Skin epidermis (tissue), 12 donors: ENCODE results near the gene ZNF239.
"Not testable (repeated sequence)": the region's sequence is repeated elsewhere in the genome, so short reads cannot be mapped to it uniquely, and the experiment has no call there.

ENCODE experiments used
- H3K27ac ChIP-seq, 21 experiments: fragments of 200-600 bp; sonication (generic) in 11 of 21; one replicate each; pipeline ENCODE4 v1.5.0; 2020; ENCODE audit warnings: mild to moderate bottlenecking in 3 of 21, inconsistent platforms in 2 of 21, moderate library complexity in 2 of 21
- H3K4me3 ChIP-seq, 7 experiments: fragments of 200-600 bp; sonication (generic) in 2 of 7; one replicate each; pipeline ENCODE4 v1.5.0; 2020; ENCODE audit warnings: inconsistent platforms in 2 of 7, mild to moderate bottlenecking in 2 of 7, moderate library complexity in 1 of 7

ZNF239 gene

DNA sequence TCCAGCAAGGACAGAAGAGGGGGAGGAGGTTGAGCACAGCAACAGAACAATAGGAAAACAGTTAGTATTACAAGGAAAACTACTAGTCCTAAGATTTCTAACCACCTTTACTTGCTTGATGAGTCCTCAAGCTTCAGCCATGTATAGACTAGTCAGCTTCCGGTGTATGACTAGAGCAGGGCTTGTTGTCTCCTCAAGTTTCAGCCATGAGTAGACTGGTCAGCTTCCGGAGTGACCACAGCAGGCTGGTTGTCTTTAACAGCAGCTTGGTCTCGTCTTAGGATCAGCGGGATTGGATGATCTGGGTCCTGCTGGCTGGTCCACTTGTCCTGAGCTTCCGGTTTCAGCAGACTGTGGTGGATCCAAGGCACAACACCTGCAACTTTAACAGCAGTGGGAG, 10.6 kb upstream of the ZNF239 start:
- Histone ChIP-seq H3K4me3 (no peak overlapping the region), H3K27ac (no peak overlapping the region)

DNA sequence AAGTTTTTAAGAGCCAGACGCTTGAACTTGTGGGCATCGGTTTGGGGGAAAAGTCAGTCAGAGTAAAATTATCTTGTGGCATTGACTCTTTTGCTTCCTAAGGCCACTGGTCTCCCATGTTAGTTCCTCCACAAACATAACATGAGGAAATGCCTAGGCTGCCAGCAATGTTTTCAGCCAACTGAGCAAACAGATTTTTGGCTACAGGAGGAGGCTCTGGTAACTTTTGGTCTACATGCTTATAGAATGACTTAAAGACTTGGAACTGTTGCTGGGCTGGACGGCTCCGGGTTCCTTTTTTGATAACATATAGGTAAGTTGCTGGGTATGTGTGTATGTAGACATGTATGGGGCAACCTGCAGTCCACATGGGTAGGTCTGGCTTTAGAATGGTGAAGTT, 9.6 kb upstream of the ZNF239 start:
- no peak overlapping the region for H3K27ac ChIP-seq
- no peak overlapping the region for H3K4me3 ChIP-seq

DNA sequence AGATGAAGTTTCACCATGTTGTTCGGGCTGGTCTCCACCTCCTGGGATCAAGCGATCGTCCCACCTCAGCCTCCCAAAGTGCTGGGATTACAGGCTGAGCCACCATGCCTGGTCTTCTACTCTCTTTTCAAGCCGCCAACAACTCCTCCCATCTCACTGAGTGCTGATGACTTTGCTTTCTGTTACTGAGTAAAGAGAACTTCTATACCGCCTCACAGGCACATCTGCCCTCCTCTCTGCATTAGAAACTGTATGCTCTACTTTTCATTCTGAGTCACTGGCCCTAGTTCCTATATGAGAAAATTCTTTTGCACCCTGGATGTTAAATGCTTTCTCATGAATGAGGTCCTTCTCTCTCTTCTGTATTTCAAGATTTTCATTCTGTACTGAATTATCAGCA, 2.2 kb upstream of the ZNF239 start:
- H3K27ac ChIP-seq = no peak overlapping the region

DNA sequence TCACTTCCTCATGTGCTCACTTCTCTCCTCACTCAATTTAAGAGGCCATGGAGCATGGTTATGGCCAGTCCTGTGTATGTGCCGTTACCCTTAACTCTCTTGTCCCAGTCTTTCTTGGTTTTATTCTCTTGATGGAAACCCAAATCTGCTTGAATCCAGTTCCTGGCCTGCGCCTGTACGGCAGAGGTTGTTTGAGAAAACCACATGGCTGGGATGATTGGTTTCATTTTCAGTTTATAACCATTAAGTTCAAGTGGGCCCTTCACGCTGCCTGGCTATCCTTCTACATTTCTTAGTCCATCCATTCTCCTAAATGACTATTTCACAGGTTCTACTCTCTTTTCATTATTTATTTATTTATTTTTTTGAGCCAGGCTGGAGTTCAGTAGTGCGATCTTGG, 1.6 kb upstream of the ZNF239 start:
- Histone ChIP-seq H3K4me3 (no peak overlapping the region), H3K27ac (no peak overlapping the region)

More for the DNA sequence above, 2.2 kb upstream of the ZNF239 start:
- no peak overlapping the region for H3K4me3 ChIP-seq

DNA sequence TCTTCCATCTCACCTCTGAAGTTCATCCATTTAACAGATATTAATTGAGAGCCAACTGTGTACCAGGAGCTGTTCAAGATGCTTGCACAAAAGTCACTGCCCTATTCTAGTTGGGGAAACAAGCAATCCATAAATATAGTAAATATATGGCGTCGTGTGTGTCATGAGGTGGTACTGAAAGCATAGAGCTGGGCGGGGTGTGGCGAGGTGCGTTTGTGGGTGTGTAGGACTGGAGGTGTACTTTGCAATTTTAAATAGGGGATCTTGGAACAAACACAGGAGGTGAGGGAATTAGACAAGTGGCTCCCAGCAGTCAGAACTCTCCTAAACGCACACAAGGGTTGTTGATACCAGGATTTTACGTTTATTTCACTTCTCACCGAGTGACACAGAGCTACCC, 490 bp upstream of the ZNF239 start:
- Histone ChIP-seq H3K27ac (peak overlapping the region in 4 of 21 experiments; percentile 7 to 78 (median 54)), H3K4me3 (peak overlapping the region in 6 of 7 experiments; percentile 36 to 62 (median 53))

DNA sequence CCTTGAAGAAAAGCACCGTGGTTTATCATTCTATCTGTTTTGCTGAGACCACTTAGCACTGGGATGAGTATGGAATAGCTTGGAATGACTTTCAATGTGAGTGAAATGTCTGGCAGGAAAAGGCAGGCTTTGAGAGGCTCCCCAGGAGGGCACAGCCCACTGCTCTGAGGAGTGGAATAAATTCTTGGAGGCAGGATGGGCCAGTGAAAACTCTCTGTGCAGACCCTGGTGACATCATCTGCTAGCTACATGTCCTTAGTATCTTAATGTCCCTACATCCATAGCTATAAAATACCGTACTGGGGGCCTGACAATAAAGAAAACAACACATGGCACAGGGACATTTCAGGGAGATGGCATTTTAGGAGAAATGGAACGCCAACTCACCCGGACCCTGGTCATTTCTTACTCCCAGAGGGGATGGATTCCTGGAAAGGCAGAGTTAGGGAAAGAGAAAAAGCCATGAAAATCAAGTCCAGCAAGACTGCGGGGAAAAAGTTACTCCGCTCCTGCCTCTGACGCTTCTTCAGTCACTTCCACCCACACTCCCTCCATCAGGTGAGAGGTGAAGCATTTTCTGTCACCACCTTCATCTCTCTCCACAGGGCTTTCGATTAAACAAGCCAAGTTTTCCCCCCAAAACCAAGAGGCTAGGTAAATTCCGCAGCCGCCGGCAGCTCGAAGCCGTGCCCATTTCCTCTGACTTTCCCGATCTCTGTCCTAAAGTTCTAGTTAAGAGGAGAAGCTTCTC, 991 bp downstream of the ZNF239 start:
- peak overlapping the region in 14 of 21 experiments; percentile 7 to 82 (median 62) for H3K27ac ChIP-seq
- H3K4me3 ChIP-seq = peak overlapping the region; percentile 36 to 62 (median 49)

DNA sequence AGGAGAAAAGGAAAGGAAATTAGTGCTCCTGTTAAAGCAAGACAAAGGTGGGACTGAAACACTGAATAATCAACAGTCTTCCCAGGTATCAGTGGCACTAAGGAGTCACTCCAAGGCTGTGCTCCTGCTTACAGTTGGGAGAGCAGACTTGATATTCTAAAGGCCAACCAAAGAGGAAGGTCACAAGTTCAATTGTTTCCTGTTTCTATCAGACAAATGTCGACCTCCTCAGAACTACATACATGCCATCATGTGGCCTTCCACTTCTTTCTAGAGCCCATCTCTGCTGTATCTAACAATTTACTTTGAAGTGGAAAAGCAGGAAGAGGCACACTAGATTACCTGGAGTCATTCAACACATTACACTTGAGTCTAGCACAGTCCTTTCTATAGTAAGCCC, 3.4 kb downstream of the ZNF239 start:
- Histone ChIP-seq H3K27ac (no peak overlapping the region), H3K4me3 (no peak overlapping the region)

DNA sequence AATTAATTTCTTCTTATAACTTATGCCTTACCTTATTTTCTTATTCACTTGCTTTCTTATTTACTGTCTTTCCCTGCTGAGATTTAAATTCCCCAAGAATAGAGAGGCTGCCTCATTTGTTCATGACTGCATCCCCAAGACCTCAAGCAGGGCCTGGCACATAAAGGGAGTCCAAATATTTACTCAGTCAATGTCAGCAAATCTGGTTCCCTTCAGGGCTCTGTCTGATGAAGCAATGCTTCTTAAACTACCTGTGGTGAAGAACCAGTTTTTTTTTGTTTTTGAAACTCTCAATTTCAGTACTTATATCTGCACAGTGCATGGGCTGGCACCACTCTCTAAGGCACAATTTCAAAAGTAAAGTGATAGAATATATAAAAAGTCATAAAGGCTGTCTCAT, 4.7 kb downstream of the ZNF239 start:
- H3K27ac ChIP-seq = no peak overlapping the region

DNA sequence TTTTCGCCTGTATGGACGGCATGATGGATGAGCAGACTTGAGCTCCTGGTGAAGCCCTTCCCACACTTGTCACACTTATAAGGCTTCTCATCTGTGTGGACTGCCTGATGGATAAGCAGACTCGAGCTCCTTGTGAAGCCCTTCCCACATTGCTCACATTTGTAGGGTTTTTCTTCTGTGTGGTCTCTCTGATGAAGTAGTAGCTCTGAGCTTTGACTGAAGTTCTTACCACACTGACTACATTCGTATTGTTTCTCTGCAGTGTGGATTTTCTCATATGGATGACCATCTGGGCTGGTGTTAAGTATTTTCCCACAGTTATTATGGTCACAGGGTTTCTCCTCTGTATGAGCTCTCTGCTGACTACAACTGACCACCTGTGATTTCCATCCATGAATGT, 17.2 kb downstream of the ZNF239 start:
- Histone ChIP-seq H3K4me3 (no peak overlapping the region), H3K27ac (no peak overlapping the region)

More for the DNA sequence above, 4.7 kb downstream of the ZNF239 start:
- no peak overlapping the region for H3K4me3 ChIP-seq

DNA sequence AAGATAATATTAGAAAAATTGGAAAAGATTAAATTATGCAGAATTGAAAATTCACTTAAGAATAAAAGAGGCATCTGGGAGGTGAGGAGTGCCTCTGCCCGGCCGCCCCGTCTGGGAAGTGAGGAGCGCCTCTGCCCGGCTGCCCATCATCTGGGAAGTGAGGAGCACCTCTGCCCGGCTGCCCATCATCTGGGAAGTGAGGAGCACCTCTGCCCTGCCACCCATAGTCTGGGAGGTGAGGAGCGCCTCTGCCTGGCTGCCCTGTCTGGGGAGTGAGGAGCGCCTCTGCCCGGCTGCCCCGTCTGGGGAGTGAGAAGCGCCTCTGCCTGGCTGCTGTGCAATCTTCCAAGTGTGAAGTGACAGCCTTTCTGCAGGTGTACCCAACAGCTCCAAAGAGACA, 30.7 kb downstream of the ZNF239 start:
- not testable (repeated sequence) for H3K4me3 ChIP-seq, H3K27ac ChIP-seq

DNA sequence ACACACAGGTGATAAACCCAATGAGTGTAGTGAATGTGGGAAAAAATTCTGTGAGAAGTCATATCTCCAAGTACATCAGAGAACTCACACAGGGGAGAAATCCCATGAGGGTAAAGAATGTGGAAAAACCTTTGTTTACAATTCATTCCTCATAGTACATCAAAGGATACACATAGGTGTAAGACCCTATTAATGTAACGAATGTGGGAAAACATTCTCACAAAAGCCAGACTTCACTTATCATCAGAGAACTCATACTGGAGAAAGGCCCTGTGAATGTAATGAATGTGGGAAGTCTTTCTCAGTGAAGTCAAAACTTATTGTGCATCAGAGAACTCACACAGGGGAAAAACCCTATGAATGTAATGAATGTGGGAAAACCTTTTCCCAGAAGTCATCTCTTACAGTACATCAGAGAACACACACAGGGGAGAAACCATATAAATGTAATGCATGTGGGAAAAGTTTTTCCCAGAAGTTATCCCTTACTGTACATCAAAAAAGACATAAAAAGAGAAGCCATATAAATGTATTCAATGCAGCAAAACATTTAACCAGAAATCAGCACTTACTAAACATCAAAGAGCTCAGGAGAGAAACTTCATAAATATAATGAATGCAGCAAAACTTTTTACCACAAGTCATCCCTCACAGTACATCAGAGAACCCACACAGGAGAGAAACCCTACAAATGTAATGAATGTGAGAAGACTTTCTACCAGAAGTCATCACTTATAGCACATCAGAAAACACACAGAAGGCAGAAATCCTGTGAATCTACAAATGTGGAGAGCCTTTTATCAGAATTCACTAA, 49.8 kb downstream of the ZNF239 start:
- Histone ChIP-seq H3K27ac (no peak overlapping the region), H3K4me3 (no peak overlapping the region)
